SJCRH30 (cell line): ENCODE measurements around the gene SSX5. TPM values are rescaled to one million over a fixed set of nuclear protein-coding genes. Genes with fewer than 3 reads are reported as not detected.

ENCODE experiments used
- total RNA-seq: library from RNA; depleted of rRNA; stranded (reverse); fragments of >200 nt; shearing (Covaris generic); gene quantifications from 2 replicates; pipeline ENCODE4 v1.2.3, GENCODE V29; 2014; rRNA removed

Gene SSX5
- total RNA-seq, 1 experiment from 2014 or later = not detected

Other genes starting within 250 kb of the SSX5 start
- gene ZNF182, start 192.8 kb downstream of the SSX5 start, total RNA-seq = 4.2 and 4.4 TPM in 2 replicates
- not detected in 2 replicates for gene SPACA5, start 189.8 kb downstream of the SSX5 start, total RNA-seq
- gene ZNF630, start 125.2 kb downstream of the SSX5 start, total RNA-seq = 0.41 and 0.71 TPM in 2 replicates
- gene SPACA5B, start 66.2 kb downstream of the SSX5 start, total RNA-seq = not detected in 2 replicates
- not detected in 2 replicates for gene SSX1, start 58.6 kb upstream of the SSX5 start, total RNA-seq
- gene SSX3, start 159.9 kb upstream of the SSX5 start, total RNA-seq = not detected in 2 replicates
- gene SSX4, start 186.7 kb upstream of the SSX5 start, total RNA-seq = not detected in 2 replicates
- gene SSX4B, start 215.2 kb upstream of the SSX5 start, total RNA-seq = not detected in 2 replicates